LNCAP (cell line): ENCODE results near the gene NELFA.

Experiments
- CTCF ChIP-seq: fragments of 450-650 bp; IDR thresholded peaks from 2 replicates; pipeline ENCODE4 v1.5.1; 2017; ENCODE audit warnings: mild to moderate bottlenecking

Gene NELFA

GRCh38 chr4:2047781-2048581 lies 39.2 kb upstream of the NELFA start:
- no peak for TF ChIP-seq CTCF

- TF ChIP-seq CTCF, result no peak
Measured at GRCh38 chr4:2047031-2047660, 38.4 kb upstream of the NELFA start.

GRCh38 chr4:2046031-2046961 lies 37.5 kb upstream of the NELFA start:
- no peak for TF ChIP-seq CTCF

- no peak for TF ChIP-seq CTCF
Measured at GRCh38 chr4:2045518-2045951, 36.8 kb upstream of the NELFA start.

- no peak for TF ChIP-seq CTCF
Measured at GRCh38 chr4:2044542-2045517, 36.1 kb upstream of the NELFA start.

- no peak for TF ChIP-seq CTCF
Measured at GRCh38 chr4:2044119-2044485, 35.3 kb upstream of the NELFA start.
